Stomach (tissue), 4 donors: ENCODE data around the gene USP48.

Experiments used
- CTCF ChIP-seq, 7 experiments: fragments of 450-650 bp in 4 of 7; fragments of 200-600 bp in 3 of 7; sonication (generic) in 3 of 7; IDR thresholded peaks; one replicate each; pipeline ENCODE4 v1.5.1; 2016 to 2019; ENCODE audit warnings: antibody characterized with exemption in 7 of 7, control low read depth in 2 of 7, mild to moderate bottlenecking in 1 of 7
- EP300 ChIP-seq: sonication (generic); formaldehyde crosslinking; IDR thresholded peaks from one replicate; pipeline ENCODE4 v1.6.1; 2017; ENCODE audit warnings: antibody characterized with exemption

DNA sequence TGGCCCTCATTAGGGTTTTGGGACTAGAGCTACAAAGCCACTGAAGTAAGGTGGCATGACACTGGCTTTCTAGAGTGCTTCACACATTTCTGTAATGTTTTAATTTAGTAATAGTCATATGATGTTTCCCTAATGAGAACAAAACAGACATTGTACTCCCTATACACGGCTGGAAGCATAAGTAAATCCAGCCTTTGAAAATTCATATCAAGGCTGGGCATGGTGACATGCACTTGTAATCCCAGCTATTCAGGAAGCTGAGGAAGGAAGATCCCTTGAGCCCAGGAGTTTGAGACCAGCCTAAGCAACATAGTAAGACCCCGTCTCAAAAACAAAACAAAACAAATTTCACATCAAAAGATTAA is 7.4 kb downstream of the USP48 start:
- TF ChIP-seq CTCF (IDR thresholded peaks at IDR 0.05) (no peak), EP300 (no peak)
